ENCODE measurements around the gene ABHD10.

ABHD10 gene

GRCh38 chr3:111951032-111951431, 27.8 kb upstream of the ABHD10 start:
- POLR2A ChIA-PET, result no interaction called here
- no peak for TF ChIP-seq CTCF (IDR thresholded peaks at IDR 0.05; ENCODE audit: control extremely low read depth, extremely low read depth, low read depth, missing control alignments)
- CTCF ChIA-PET, result interaction anchor here (1.1 to 2.0 kb wide), 6 partner anchors 9 to 233 kb away, joined by 3 to 6 read pairs (median 3); no protein-coding TSS in a partner anchor
- DNase-seq (ENCODE audit: extremely low spot score), result no peak

- DNase-seq (ENCODE audit: extremely low spot score), result no peak
- ChIA-PET CTCF (interaction anchor here (1.1 to 2.0 kb wide), 3 partner anchors 16 to 234 kb away, joined by 3 to 6 read pairs (median 3); no protein-coding TSS in a partner anchor), POLR2A (no interaction called here)
- no peak for TF ChIP-seq CTCF (IDR thresholded peaks at IDR 0.05; ENCODE audit: control extremely low read depth, extremely low read depth, low read depth, missing control alignments)
Measured at GRCh38 chr3:111952086-111952485, 26.7 kb upstream of the ABHD10 start.

GRCh38 chr3:111952866-111953450, 25.9 kb upstream of the ABHD10 start:
- no peak for DNase-seq (ENCODE audit: extremely low spot score)
- no peak for TF ChIP-seq CTCF (IDR thresholded peaks at IDR 0.05; ENCODE audit: control extremely low read depth, extremely low read depth, low read depth, missing control alignments)
- CTCF ChIA-PET, result interaction anchor here (6.9 kb wide), 1 partner anchor 14 kb away, joined by 60 read pairs; no protein-coding TSS in a partner anchor
- POLR2A ChIA-PET, result no interaction called here

GRCh38 chr3:111954228-111954990, 24.4 kb upstream of the ABHD10 start:
- ChIA-PET CTCF (interaction anchor here (0.6 to 6.9 kb wide), 7 partner anchors 8 to 238 kb away, joined by 3 to 60 read pairs (median 3); no protein-coding TSS in a partner anchor), POLR2A (no interaction called here)
- no peak for TF ChIP-seq CTCF (IDR thresholded peaks at IDR 0.05; ENCODE audit: control extremely low read depth, extremely low read depth, low read depth, missing control alignments)
- no peak for DNase-seq (ENCODE audit: extremely low spot score)

GRCh38 chr3:111955876-111956275, 22.9 kb upstream of the ABHD10 start:
- POLR2A ChIA-PET, result no interaction called here
- no peak for TF ChIP-seq CTCF (IDR thresholded peaks at IDR 0.05; ENCODE audit: control extremely low read depth, extremely low read depth, low read depth, missing control alignments)
- CTCF ChIA-PET, result interaction anchor here (1.0 to 6.9 kb wide), 2 partner anchors 11 to 18 kb away, joined by 3 to 60 read pairs; no protein-coding TSS in a partner anchor
- DNase-seq (ENCODE audit: extremely low spot score), result no peak

- ChIA-PET CTCF (interaction anchor here (1.0 to 6.9 kb wide), 2 partner anchors 11 to 18 kb away, joined by 3 to 60 read pairs; no protein-coding TSS in a partner anchor), POLR2A (no interaction called here)
- DNase-seq (ENCODE audit: extremely low spot score), result no peak
- TF ChIP-seq CTCF (IDR thresholded peaks at IDR 0.05; ENCODE audit: control extremely low read depth, extremely low read depth, low read depth, missing control alignments), result no peak
Measured at GRCh38 chr3:111956449-111956848, 22.4 kb upstream of the ABHD10 start.

Data from GM10248 (cell line).